HG03354 (cell line): ENCODE results near the gene TTC31.

Experiments
- ATAC-seq: cut with Tn5 transposase; IDR thresholded peaks from one replicate; pipeline ENCODE4 v1.9.1; 2021; ENCODE audit warnings: mild to moderate bottlenecking; ENCODE audit not compliant: unreplicated experiment, poor library complexity, severe bottlenecking

TTC31 gene

GRCh38 chr2:74502147-74502719 lies 19.4 kb downstream of the TTC31 start:
- ATAC-seq = no peak

GRCh38 chr2:74502720-74503505 lies 20.0 kb downstream of the TTC31 start:
- ATAC-seq = peak; percentile 42

- ATAC-seq = no peak
These were observed 20.9 kb downstream of the TTC31 start for GRCh38 chr2:74503506-74504475.

GRCh38 chr2:74504591-74504990 lies 21.7 kb downstream of the TTC31 start:
- no peak for ATAC-seq

- no peak for ATAC-seq
These were observed 22.8 kb downstream of the TTC31 start for GRCh38 chr2:74505448-74506246.

GRCh38 chr2:74507145-74507925 lies 24.5 kb downstream of the TTC31 start, which contains the start of gene PCGF1:
Gene PCGF1 (minus strand): TSS chr2:74507695. CDS start chr2:74507668, 27 bp downstream.
- ATAC-seq = peak; percentile 90

- peak; percentile 3 for ATAC-seq
These were observed 25.1 kb downstream of the TTC31 start for GRCh38 chr2:74507926-74508520.

- ATAC-seq = no peak
These were observed 27.4 kb downstream of the TTC31 start for GRCh38 chr2:74510272-74510671.

- ATAC-seq = no peak
These were observed 28.5 kb downstream of the TTC31 start for GRCh38 chr2:74511104-74511989.

- no peak for ATAC-seq
These were observed 30.1 kb downstream of the TTC31 start for GRCh38 chr2:74512744-74513604.

GRCh38 chr2:74513605-74514367 lies 30.9 kb downstream of the TTC31 start:
- no peak for ATAC-seq

GRCh38 chr2:74514368-74515270 lies 31.7 kb downstream of the TTC31 start, which contains the start of gene TLX2:
Gene TLX2 (plus strand): TSS chr2:74514450. CDS start chr2:74514807, 357 bp downstream.
- ATAC-seq = no peak

- ATAC-seq = no peak
These were observed 32.5 kb downstream of the TTC31 start for GRCh38 chr2:74515271-74515980.

GRCh38 chr2:74515981-74516633 lies 33.2 kb downstream of the TTC31 start:
- ATAC-seq = peak; percentile 65
